SK-N-SH treated with all-trans-retinoic acid at 6 μM for 48 hours (cell line): ENCODE measurements around the gene SPINK5.

ENCODE experiments used
- ARNTL ChIP-seq: fragments of 450-650 bp; formaldehyde crosslinking; IDR thresholded peaks from 2 replicates; pipeline ENCODE4 v1.5.0; 2020; ENCODE audit warnings: low read depth, mild to moderate bottlenecking, moderate library complexity, borderline replicate concordance
- BACH2 ChIP-seq: fragments of 250-450 bp; sonication (Bioruptor Pico); IDR thresholded peaks from 2 replicates; pipeline ENCODE4 v1.9.0; 2021; ENCODE audit warnings: mild to moderate bottlenecking, borderline replicate concordance
- CREB5 ChIP-seq: fragments of 250-450 bp; sonication (Bioruptor Pico); IDR thresholded peaks from 2 replicates; pipeline ENCODE4 v1.5.1; 2020; ENCODE audit warnings: low read depth, mild to moderate bottlenecking, moderate library complexity
- OSR1 ChIP-seq: fragments of 250-450 bp; sonication (Bioruptor Pico); IDR thresholded peaks from 2 replicates; pipeline ENCODE4 v1.8.0; 2022; ENCODE audit warnings: moderate library complexity, mild to moderate bottlenecking, inconsistent platforms
- PATZ1 ChIP-seq: fragments of 250-450 bp; sonication (Bioruptor Pico); IDR thresholded peaks from 2 replicates; pipeline ENCODE4 v1.8.0; 2020; ENCODE audit warnings: mild to moderate bottlenecking, moderate library complexity, borderline replicate concordance
- PPARA ChIP-seq: fragments of 250-450 bp; sonication (Bioruptor Pico); IDR thresholded peaks from 2 replicates; pipeline ENCODE4 v1.5.0; 2020; ENCODE audit warnings: mild to moderate bottlenecking, borderline replicate concordance
- RARB ChIP-seq: fragments of 250-450 bp; sonication (Bioruptor Pico); IDR thresholded peaks from 2 replicates; pipeline ENCODE4 v1.8.0; 2021; ENCODE audit warnings: mild to moderate bottlenecking, moderate library complexity
- SNAI2 ChIP-seq: fragments of 250-450 bp; sonication (Bioruptor Pico); IDR thresholded peaks from 2 replicates; pipeline ENCODE4 v1.5.0; 2020; ENCODE audit warnings: mild to moderate bottlenecking, moderate library complexity
- TCF4 ChIP-seq: fragments of 250-450 bp; sonication (Bioruptor Pico); IDR thresholded peaks from 2 replicates; pipeline ENCODE4 v1.8.0; 2021; ENCODE audit warnings: mild to moderate bottlenecking, moderate library complexity, borderline replicate concordance
- TOX ChIP-seq: fragments of 250-450 bp; sonication (Bioruptor Pico); IDR thresholded peaks from 2 replicates; pipeline ENCODE4 v1.8.0; 2021; ENCODE audit warnings: mild to moderate bottlenecking, moderate library complexity, borderline replicate concordance
- ZC3H10 ChIP-seq: fragments of 250-450 bp; sonication (Bioruptor Pico); IDR thresholded peaks from 2 replicates; pipeline ENCODE4 v1.5.1; 2021; ENCODE audit warnings: mild to moderate bottlenecking, moderate library complexity
- ZFP3 ChIP-seq: fragments of 250-450 bp; sonication (Bioruptor Pico); IDR thresholded peaks from 2 replicates; pipeline ENCODE4 v1.5.0; 2020; ENCODE audit warnings: mild to moderate bottlenecking, moderate library complexity
- ZFP30 ChIP-seq: fragments of 450-650 bp; formaldehyde crosslinking; IDR thresholded peaks from 2 replicates; pipeline ENCODE4 v1.5.0; 2022; ENCODE audit warnings: mild to moderate bottlenecking, moderate library complexity
- ZNF70 ChIP-seq: fragments of 450-650 bp; formaldehyde crosslinking; IDR thresholded peaks from 2 replicates; pipeline ENCODE4 v1.5.0; 2020; ENCODE audit warnings: mild to moderate bottlenecking, moderate library complexity

- no peak for TF ChIP-seq PATZ1 (CRISPR knock-in tag)
- no peak for TF ChIP-seq ZC3H10 (CRISPR knock-in tag)
- TF ChIP-seq RARB: no peak
- TF ChIP-seq ZNF70 (CRISPR knock-in tag): no peak
- TF ChIP-seq CREB5 (CRISPR knock-in tag): no peak
- TF ChIP-seq OSR1 (CRISPR knock-in tag): no peak
- TF ChIP-seq ZFP3 (CRISPR knock-in tag): no peak
- TF ChIP-seq ZFP30 (CRISPR knock-in tag): no peak
- no peak for TF ChIP-seq BACH2 (CRISPR knock-in tag)
- TF ChIP-seq PPARA (CRISPR knock-in tag): no peak
- no peak for TF ChIP-seq TCF4 (CRISPR knock-in tag)
- no peak for TF ChIP-seq TOX (CRISPR knock-in tag)
- TF ChIP-seq SNAI2: no peak
- TF ChIP-seq ARNTL: no peak
Measured at GRCh38 chr5:148172377-148172776, 108.6 kb downstream of the SPINK5 start.
